Endothelial cell of umbilical vein (primary cell): ENCODE measurements around the gene AUTS2. TPM values are rescaled to one million over a fixed set of nuclear protein-coding genes. Genes with fewer than 3 reads are reported as not detected.

Experiments used
- BruUV-seq: library from RNA; stranded (reverse); fragments of 400-500 nt; replicated peaks from 2 replicates; lab custom pipeline; 2021; lab: Mats Ljungman, UMichigan
- CTCF ChIA-PET: fragments of 300-600, 350-600 bp; sonication (Branson Sonifier 250); formaldehyde crosslinking; loops from one replicate; lab custom pipeline; 2021; ENCODE audit warnings: antibody characterized with exemption, inconsistent platforms; lab: Charles Lee
- POLR2A ChIA-PET: fragments of 300-600, 350-600 bp; sonication (Branson Sonifier 250); formaldehyde crosslinking; loops from one replicate; lab custom pipeline; 2021; ENCODE audit warnings: antibody characterized with exemption, inconsistent platforms; lab: Charles Lee
- DNase-seq: peaks from one replicate; pipeline ENCODE4 v3.0.0-alpha.2; 2011; ENCODE audit warnings: low read depth, low spot score
- FAIRE-seq: peaks from 2 replicates; lab custom pipeline; 2011; peaks lifted over from hg19 to GRCh38; lab: Jason Lieb, UNC
- H2AFZ ChIP-seq: 2 replicates; pipeline ENCODE4 v1.6.0; 2012; ENCODE audit warnings: low read depth, low read length, control low read depth, inconsistent platforms
- H3K27ac ChIP-seq: 2 replicates; pipeline ENCODE4 v1.5.1; 2011; ENCODE audit warnings: low read depth, mild to moderate bottlenecking, control low read depth, low read length, moderate library complexity; ENCODE audit not compliant: insufficient read depth
- H3K27me3 ChIP-seq, 2 experiments: 2 replicates each; pipeline versions ENCODE4 v1.6.0 to v1.6.1; 2011; ENCODE audit warnings: low read length in 2 of 2, mixed read lengths in 1 of 2; ENCODE audit not compliant: control insufficient read depth in 2 of 2, insufficient read depth in 2 of 2
- H3K36me3 ChIP-seq, 2 experiments: 2 replicates in 1 of 2; 3 replicates in 1 of 2; pipeline ENCODE4 v1.5.1; 2011; ENCODE audit warnings: low read length in 2 of 2, mild to moderate bottlenecking in 1 of 2, moderate library complexity in 1 of 2; ENCODE audit not compliant: control insufficient read depth in 2 of 2, insufficient read depth in 2 of 2; ENCODE audit errors: extremely low read depth in 1 of 2
- H3K4me1 ChIP-seq: 3 replicates; pipeline ENCODE4 v1.5.1; 2011; ENCODE audit warnings: mild to moderate bottlenecking, low read length; ENCODE audit not compliant: control insufficient read depth, insufficient read depth; ENCODE audit errors: extremely low read depth
- H3K4me2 ChIP-seq: 2 replicates; pipeline ENCODE4 v1.6.1; 2011; ENCODE audit warnings: low read length, control low read depth, mixed read lengths; ENCODE audit not compliant: insufficient read depth
- H3K4me3 ChIP-seq, 3 experiments: fragments of 200-600 bp in 1 of 3; sonication (generic), shearing (Covaris generic) in 1 of 3; replicated peaks in 1 of 3; 2 replicates each; pipeline ENCODE4 v1.5.1; 2011 to 2016; ENCODE audit warnings: control low read depth in 3 of 3, low read length in 3 of 3, mild to moderate bottlenecking in 2 of 3, inconsistent platforms in 1 of 3, low read depth in 1 of 3, moderate library complexity in 1 of 3; ENCODE audit not compliant: insufficient read depth in 1 of 3
- H3K79me2 ChIP-seq: 2 replicates; pipeline ENCODE4 v1.6.0; 2012; ENCODE audit warnings: low read length, inconsistent platforms; ENCODE audit not compliant: control insufficient read depth, insufficient read depth
- H3K9ac ChIP-seq: replicated peaks from 2 replicates; pipeline ENCODE3; 2011; ENCODE audit warnings: low read length, control low read depth; ENCODE audit not compliant: insufficient read depth; ENCODE audit errors: extremely low read depth
- H3K9me1 ChIP-seq: replicated peaks from 3 replicates; pipeline ENCODE4 v1.6.0; 2011; ENCODE audit warnings: mild to moderate bottlenecking, low read length; ENCODE audit not compliant: control insufficient read depth, insufficient read depth; ENCODE audit errors: extremely low read depth
- H3K9me3 ChIP-seq: replicated peaks from 2 replicates; pipeline ENCODE4 v1.5.1; 2012; ENCODE audit warnings: low read length, inconsistent platforms; ENCODE audit not compliant: control insufficient read depth, insufficient read depth
- H4K20me1 ChIP-seq: replicated peaks from 2 replicates; pipeline ENCODE3; 2011; ENCODE audit warnings: mild to moderate bottlenecking, low read length; ENCODE audit not compliant: control insufficient read depth, insufficient read depth; ENCODE audit errors: extremely low read depth
- EZH2 ChIP-seq: IDR thresholded peaks from 2 replicates; pipeline ENCODE4 v1.6.1; 2012; ENCODE audit warnings: borderline replicate concordance, low read depth, mild to moderate bottlenecking, moderate library complexity, low read length, inconsistent platforms; ENCODE audit not compliant: severe bottlenecking
- JUN ChIP-seq: IDR thresholded peaks from 2 replicates; pipeline ENCODE4 v1.6.1; 2011; ENCODE audit warnings: borderline replicate concordance, low read depth; ENCODE audit not compliant: insufficient read length, insufficient read depth
- MYC ChIP-seq: IDR thresholded peaks from one replicate; pipeline ENCODE4 v1.6.1; 2011; ENCODE audit warnings: mild to moderate bottlenecking, low read depth, low read length
- POLR2A ChIP-seq: IDR thresholded peaks from 2 replicates; pipeline ENCODE4 v1.6.1; 2012; ENCODE audit warnings: low read depth, mild to moderate bottlenecking, control low read depth, low read length
- POLR2AphosphoS5 ChIP-seq: IDR thresholded peaks from 2 replicates; pipeline ENCODE4 v1.6.1; 2012; ENCODE audit warnings: low read depth, mild to moderate bottlenecking, control low read depth, low read length, moderate library complexity; ENCODE audit not compliant: insufficient read depth
- dilution Hi-C: fragments of 300-500 bp; cut with MboI; formaldehyde crosslinking; loops from one replicate; pipeline ENCODE4 v1.15.0; 2019; ENCODE audit warnings: low sequenced_read_pairs; ENCODE audit not compliant: extremely low pct_ligation_motif_present
- intact Hi-C: fragments of 100-400 bp; cut with micrococcal nuclease; formaldehyde crosslinking; loops from one replicate; pipeline ENCODE4 v1.10.0; 2022
- polyA plus RNA-seq, 4 experiments: library from polyadenylated mRNA; depleted of rRNA in 3 of 4; stranded (reverse) in 3 of 4; unstranded in 1 of 4; fragments of >200 nt; gene quantifications; 2 replicates each; pipeline versions ENCODE4 v1.2.1 to v1.2.3, GENCODE V29; 2011 to 2012; ENCODE audit warnings: missing spikeins in 1 of 4
- total RNA-seq: library from RNA; stranded (reverse); gene quantifications from 2 replicates; pipeline ENCODE4 v1.2.3, GENCODE V29; 2021
- TF ChIP-seq, protein P1 (sequence below), 2 donors: IDR thresholded peaks; 1 replicate in 1 of 2; 2 replicates in 1 of 2; pipeline ENCODE4 v1.5.1; 2011; ENCODE audit warnings: low read length in 2 of 2, mild to moderate bottlenecking in 2 of 2, moderate library complexity in 2 of 2, control low read depth in 1 of 2, inconsistent platforms in 1 of 2, low read depth in 1 of 2; ENCODE audit not compliant: insufficient read depth in 1 of 2; ENCODE audit errors: extremely low read depth in 1 of 2
- TF ChIP-seq, protein P2 (sequence below): IDR thresholded peaks from 2 replicates; pipeline ENCODE4 v1.6.1; 2011; ENCODE audit not compliant: insufficient read depth, insufficient read length

The AUTS2 gene
- total and polyA plus RNA-seq, 2 donors (not counting 3 experiments of a cell fraction or from before 2014, with no cell fraction given) = 0.59 to 8.0 TPM

DNA sequence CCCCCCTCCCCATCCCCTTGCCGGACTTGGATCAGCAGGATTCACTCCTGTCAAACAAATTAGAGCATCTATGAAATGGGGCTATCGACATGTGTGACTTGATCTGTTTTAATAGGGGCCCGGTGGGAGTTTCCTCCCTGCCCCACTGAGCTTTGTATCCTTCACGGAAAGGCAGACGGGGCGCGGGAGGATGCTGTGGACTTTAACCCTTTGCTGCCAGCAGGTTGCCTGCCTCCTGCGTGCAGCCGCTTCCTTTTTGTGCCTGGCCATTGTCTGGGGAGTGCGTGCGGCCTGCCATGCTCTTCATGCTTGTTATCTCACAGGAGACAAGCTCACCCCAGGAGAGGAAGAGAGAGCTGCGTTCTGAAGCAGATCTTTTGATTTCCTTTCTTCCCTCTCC lies 1020.9 kb downstream of the AUTS2 start:
- no peak overlapping the region for H3K9ac ChIP-seq
- no peaks in the 10 kb centered on the region for H3K79me2 ChIP-seq
- intact Hi-C loops (no loop called here), dilution Hi-C loops (no loop called here)
- H3K4me3 ChIP-seq = no peak overlapping the region
- H3K9me1 ChIP-seq = no peaks in the 10 kb centered on the region
- H3K36me3 ChIP-seq = no peaks in the 10 kb centered on the region
- no peaks in the 10 kb centered on the region for H4K20me1 ChIP-seq
- BruUV-seq = no TSS peak
- FAIRE-seq (no peak), DNase-seq (no peak)
- POLR2A ChIA-PET = no interaction called here
- H3K9me3 ChIP-seq = peaks cover 2% of the 10 kb centered on the region
- no peaks in the 10 kb centered on the region for H3K4me1 ChIP-seq
- no peak overlapping the region for H3K27ac ChIP-seq
- H3K4me2 ChIP-seq = no peak overlapping the region
- no peaks in the 10 kb centered on the region for H3K27me3 ChIP-seq
- no peak for TF ChIP-seq EZH2
- H2AFZ ChIP-seq = no peak overlapping the region
- CTCF ChIA-PET = no interaction called here

- dilution Hi-C loops = no loop called here
- Histone ChIP-seq H3K27ac (no peak overlapping the region), H4K20me1 (no peaks in the 10 kb centered on the region), H3K79me2 (no peaks in the 10 kb centered on the region), H3K4me1 (no peaks in the 10 kb centered on the region), H3K9ac (no peak overlapping the region), H3K4me3 (no peak overlapping the region), H3K9me3 (peaks cover 2% of the 10 kb centered on the region), H3K36me3 (no peaks in the 10 kb centered on the region), H3K27me3 (no peaks in the 10 kb centered on the region), H2AFZ (no peak overlapping the region), H3K4me2 (no peak overlapping the region), H3K9me1 (no peaks in the 10 kb centered on the region)
- POLR2A ChIA-PET = no interaction called here
- FAIRE-seq (no peak), DNase-seq (no peak)
- BruUV-seq = no TSS peak
- TF ChIP-seq EZH2 (no peak), POLR2AphosphoS5 (no peak), POLR2A (no peak), MYC (no peak), JUN (no peak)
- TF ChIP-seq, protein P1, sequence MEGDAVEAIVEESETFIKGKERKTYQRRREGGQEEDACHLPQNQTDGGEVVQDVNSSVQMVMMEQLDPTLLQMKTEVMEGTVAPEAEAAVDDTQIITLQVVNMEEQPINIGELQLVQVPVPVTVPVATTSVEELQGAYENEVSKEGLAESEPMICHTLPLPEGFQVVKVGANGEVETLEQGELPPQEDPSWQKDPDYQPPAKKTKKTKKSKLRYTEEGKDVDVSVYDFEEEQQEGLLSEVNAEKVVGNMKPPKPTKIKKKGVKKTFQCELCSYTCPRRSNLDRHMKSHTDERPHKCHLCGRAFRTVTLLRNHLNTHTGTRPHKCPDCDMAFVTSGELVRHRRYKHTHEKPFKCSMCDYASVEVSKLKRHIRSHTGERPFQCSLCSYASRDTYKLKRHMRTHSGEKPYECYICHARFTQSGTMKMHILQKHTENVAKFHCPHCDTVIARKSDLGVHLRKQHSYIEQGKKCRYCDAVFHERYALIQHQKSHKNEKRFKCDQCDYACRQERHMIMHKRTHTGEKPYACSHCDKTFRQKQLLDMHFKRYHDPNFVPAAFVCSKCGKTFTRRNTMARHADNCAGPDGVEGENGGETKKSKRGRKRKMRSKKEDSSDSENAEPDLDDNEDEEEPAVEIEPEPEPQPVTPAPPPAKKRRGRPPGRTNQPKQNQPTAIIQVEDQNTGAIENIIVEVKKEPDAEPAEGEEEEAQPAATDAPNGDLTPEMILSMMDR (IDR thresholded peaks at IDR 0.05; ENCODE audit: extremely low read depth in 1 of 2, insufficient read depth in 1 of 2, low read depth in 1 of 2, low read length in 2 of 2) = no peak
- TF ChIP-seq, protein P2, sequence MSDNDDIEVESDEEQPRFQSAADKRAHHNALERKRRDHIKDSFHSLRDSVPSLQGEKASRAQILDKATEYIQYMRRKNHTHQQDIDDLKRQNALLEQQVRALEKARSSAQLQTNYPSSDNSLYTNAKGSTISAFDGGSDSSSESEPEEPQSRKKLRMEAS = no peak
- CTCF ChIA-PET = no interaction called here
- intact Hi-C loops = no loop called here
Measured at GRCh38 chr7:70619659-70620058, 1021.4 kb downstream of the AUTS2 start.
